Activated CD4-positive, alpha-beta memory T cell treated with anti-CD3 and anti-CD28 coated beads, Interleukin-2, amount 10 ng/mL, durations not matched to agents 7 days and 5 days (primary cell): ENCODE measurements around the gene NEDD4L. TPM values are rescaled to one million over a fixed set of nuclear protein-coding genes. Genes with fewer than 3 reads are reported as not detected.

ENCODE experiments used
- CTCF ChIA-PET: fragments of 350-600 bp; sonication (Branson Sonifier 250); formaldehyde crosslinking; loops from one replicate; lab custom pipeline; 2021; ENCODE audit warnings: antibody characterized with exemption, inconsistent platforms; lab: Charles Lee
- POLR2A ChIA-PET: fragments of 350-600 bp; sonication (Branson Sonifier 250); formaldehyde crosslinking; loops from one replicate; lab custom pipeline; 2021; ENCODE audit warnings: antibody characterized with exemption; lab: Charles Lee
- DNase-seq: peaks from one replicate; pipeline ENCODE4 v3.0.0-alpha.2; 2020
- H3K27ac Mint-ChIP-seq: one replicate; pipeline ENCODE4 v1.8.0; 2021; ENCODE audit warnings: mild to moderate bottlenecking, mixed read lengths
- H3K27me3 Mint-ChIP-seq: one replicate; pipeline ENCODE4 v1.8.0; 2021; ENCODE audit warnings: mixed read lengths
- H3K36me3 Mint-ChIP-seq: one replicate; pipeline ENCODE4 v1.8.0; 2021; ENCODE audit warnings: low read depth, mixed read lengths
- H3K4me1 Mint-ChIP-seq: one replicate; pipeline ENCODE4 v1.8.0; 2021; ENCODE audit warnings: mixed read lengths
- H3K4me3 Mint-ChIP-seq: one replicate; pipeline ENCODE4 v1.8.0; 2021; ENCODE audit warnings: mild to moderate bottlenecking, mixed read lengths
- H3K9me3 Mint-ChIP-seq: one replicate; pipeline ENCODE4 v1.8.0; 2021; ENCODE audit warnings: mixed read lengths
- total RNA-seq, 2 experiments: library from RNA; stranded (reverse); gene quantifications; one replicate each; pipeline ENCODE4 v1.2.3, GENCODE V29; 2021

NEDD4L gene
- total RNA-seq, 2 experiments from 2014 or later, result 4.6 to 5.8 TPM

- no peak for DNase-seq
- ChIA-PET POLR2A (no interaction called here), CTCF (no interaction called here)
- Mint-ChIP-seq H3K27me3 (peaks cover 9% of the 10 kb centered on the region), H3K27ac (no peak overlapping the region), H3K4me3 (no peak overlapping the region), H3K36me3 (no peaks in the 10 kb centered on the region), H3K4me1 (peaks cover 13% of the 10 kb centered on the region), H3K9me3 (no peaks in the 10 kb centered on the region)
Measured at GRCh38 chr18:58297198-58297597, 253.2 kb downstream of the NEDD4L start.

GRCh38 chr18:58298251-58299134 is 254.5 kb downstream of the NEDD4L start:
- H3K9me3 Mint-ChIP-seq, result no peaks in the 10 kb centered on the region
- no peak overlapping the region for H3K4me3 Mint-ChIP-seq
- no peaks in the 10 kb centered on the region for H3K36me3 Mint-ChIP-seq
- peaks cover 22% of the 10 kb centered on the region for H3K4me1 Mint-ChIP-seq
- CTCF ChIA-PET, result no interaction called here
- peaks cover 17% of the 10 kb centered on the region for H3K27me3 Mint-ChIP-seq
- H3K27ac Mint-ChIP-seq, result no peak overlapping the region
- DNase-seq, result no peak
- POLR2A ChIA-PET, result no interaction called here

GRCh38 chr18:58299135-58299473 is 255.1 kb downstream of the NEDD4L start:
- Mint-ChIP-seq H3K9me3 (no peaks in the 10 kb centered on the region), H3K4me3 (no peak overlapping the region), H3K27me3 (peaks cover 19% of the 10 kb centered on the region), H3K36me3 (no peaks in the 10 kb centered on the region), H3K4me1 (peaks cover 26% of the 10 kb centered on the region), H3K27ac (no peak overlapping the region)
- ChIA-PET CTCF (no interaction called here), POLR2A (no interaction called here)
- DNase-seq, result no peak

- H3K4me1 Mint-ChIP-seq, result peaks cover 26% of the 10 kb centered on the region
- H3K9me3 Mint-ChIP-seq, result no peaks in the 10 kb centered on the region
- H3K36me3 Mint-ChIP-seq, result no peaks in the 10 kb centered on the region
- ChIA-PET POLR2A (no interaction called here), CTCF (no interaction called here)
- no peak overlapping the region for H3K27ac Mint-ChIP-seq
- no peak for DNase-seq
- H3K4me3 Mint-ChIP-seq, result no peak overlapping the region
- H3K27me3 Mint-ChIP-seq, result peaks cover 19% of the 10 kb centered on the region
Measured at GRCh38 chr18:58299936-58300335, 255.9 kb downstream of the NEDD4L start.

- CTCF ChIA-PET, result no interaction called here
- peaks cover 2% of the 10 kb centered on the region for H3K9me3 Mint-ChIP-seq
- peaks cover 26% of the 10 kb centered on the region for H3K4me1 Mint-ChIP-seq
- POLR2A ChIA-PET, result no interaction called here
- H3K36me3 Mint-ChIP-seq, result peaks cover 2% of the 10 kb centered on the region
- peaks cover 17% of the 10 kb centered on the region for H3K27me3 Mint-ChIP-seq
- H3K27ac Mint-ChIP-seq, result no peak overlapping the region
- no peak overlapping the region for H3K4me3 Mint-ChIP-seq
- DNase-seq, result no peak
Measured at GRCh38 chr18:58300867-58301266, 256.8 kb downstream of the NEDD4L start.

- Mint-ChIP-seq H3K4me3 (no peak overlapping the region), H3K4me1 (peaks cover 17% of the 10 kb centered on the region), H3K27me3 (peaks cover 22% of the 10 kb centered on the region), H3K9me3 (peaks cover 6% of the 10 kb centered on the region), H3K36me3 (peaks cover 3% of the 10 kb centered on the region), H3K27ac (no peak overlapping the region)
- CTCF ChIA-PET, result interaction anchor here (3.1 kb wide), 1 partner anchor 19 kb away, joined by 10 read pairs; no protein-coding TSS in a partner anchor
- POLR2A ChIA-PET, result no interaction called here
- DNase-seq, result no peak
Measured at GRCh38 chr18:58302811-58303210, 258.8 kb downstream of the NEDD4L start.

- no peak for DNase-seq
- POLR2A ChIA-PET, result no interaction called here
- peaks cover 22% of the 10 kb centered on the region for H3K27me3 Mint-ChIP-seq
- no peak overlapping the region for H3K27ac Mint-ChIP-seq
- H3K4me1 Mint-ChIP-seq, result peaks cover 16% of the 10 kb centered on the region
- H3K36me3 Mint-ChIP-seq, result peaks cover 3% of the 10 kb centered on the region
- CTCF ChIA-PET, result interaction anchor here (3.1 kb wide), 1 partner anchor 18 kb away, joined by 10 read pairs; no protein-coding TSS in a partner anchor
- no peak overlapping the region for H3K4me3 Mint-ChIP-seq
- peaks cover 6% of the 10 kb centered on the region for H3K9me3 Mint-ChIP-seq
Measured at GRCh38 chr18:58303363-58303762, 259.3 kb downstream of the NEDD4L start.

- Mint-ChIP-seq H3K4me3 (no peak overlapping the region), H3K4me1 (peaks cover 30% of the 10 kb centered on the region), H3K27ac (no peak overlapping the region), H3K36me3 (peaks cover 3% of the 10 kb centered on the region), H3K27me3 (peaks cover 27% of the 10 kb centered on the region), H3K9me3 (peaks cover 6% of the 10 kb centered on the region)
- ChIA-PET CTCF (no interaction called here), POLR2A (no interaction called here)
- no peak for DNase-seq
Measured at GRCh38 chr18:58305792-58306191, 261.8 kb downstream of the NEDD4L start.

GRCh38 chr18:58307441-58307840 is 263.4 kb downstream of the NEDD4L start:
- Mint-ChIP-seq H3K36me3 (peaks cover 3% of the 10 kb centered on the region), H3K27me3 (peaks cover 22% of the 10 kb centered on the region), H3K27ac (no peak overlapping the region), H3K4me1 (peaks cover 39% of the 10 kb centered on the region), H3K4me3 (no peak overlapping the region), H3K9me3 (peaks cover 6% of the 10 kb centered on the region)
- no peak for DNase-seq
- ChIA-PET CTCF (interaction anchor here (1.0 kb wide), 1 partner anchor 14 kb away, joined by 4 read pairs; no protein-coding TSS in a partner anchor), POLR2A (interaction anchor here (0.8 kb wide), 1 partner anchor 13 kb away, joined by 3 read pairs; no protein-coding TSS in a partner anchor)

- ChIA-PET POLR2A (interaction anchor here (1.0 kb wide), 1 partner anchor 8 kb away, joined by 3 read pairs; no protein-coding TSS in a partner anchor), CTCF (no interaction called here)
- Mint-ChIP-seq H3K4me3 (no peak overlapping the region), H3K36me3 (peaks cover 3% of the 10 kb centered on the region), H3K27ac (no peak overlapping the region), H3K4me1 (peaks cover 30% of the 10 kb centered on the region), H3K9me3 (peaks cover 6% of the 10 kb centered on the region), H3K27me3 (peaks cover 14% of the 10 kb centered on the region)
- no peak for DNase-seq
Measured at GRCh38 chr18:58308463-58308862, 264.4 kb downstream of the NEDD4L start.

GRCh38 chr18:58309099-58309498 is 265.1 kb downstream of the NEDD4L start:
- Mint-ChIP-seq H3K27me3 (peaks cover 12% of the 10 kb centered on the region), H3K9me3 (peaks cover 6% of the 10 kb centered on the region), H3K4me1 (peaks cover 26% of the 10 kb centered on the region), H3K27ac (no peak overlapping the region), H3K36me3 (peaks cover 3% of the 10 kb centered on the region), H3K4me3 (no peak overlapping the region)
- no peak for DNase-seq
- ChIA-PET CTCF (no interaction called here), POLR2A (no interaction called here)

GRCh38 chr18:58309610-58310239 is 265.7 kb downstream of the NEDD4L start:
- POLR2A ChIA-PET, result interaction anchor here (1.0 kb wide), 1 partner anchor 12 kb away, joined by 3 read pairs; no protein-coding TSS in a partner anchor
- CTCF ChIA-PET, result no interaction called here

GRCh38 chr18:58310517-58310916 is 266.5 kb downstream of the NEDD4L start:
- Mint-ChIP-seq H3K36me3 (peaks cover 3% of the 10 kb centered on the region), H3K27me3 (peaks cover 12% of the 10 kb centered on the region), H3K4me3 (no peak overlapping the region), H3K27ac (no peak overlapping the region), H3K4me1 (peaks cover 27% of the 10 kb centered on the region), H3K9me3 (peaks cover 6% of the 10 kb centered on the region)
- ChIA-PET CTCF (interaction anchor here (1.2 kb wide), 1 partner anchor 454 kb away, joined by 3 read pairs; no protein-coding TSS in a partner anchor), POLR2A (interaction anchor here (1.0 kb wide), 1 partner anchor 11 kb away, joined by 3 read pairs; no protein-coding TSS in a partner anchor)
- no peak for DNase-seq

More at GRCh38 chr18:58309610-58310239, 265.7 kb downstream of the NEDD4L start:
- DNase-seq, result no peak
- H3K36me3 Mint-ChIP-seq, result peaks cover 3% of the 10 kb centered on the region
- H3K4me1 Mint-ChIP-seq, result peaks cover 26% of the 10 kb centered on the region
- peaks cover 6% of the 10 kb centered on the region for H3K9me3 Mint-ChIP-seq
- no peak overlapping the region for H3K4me3 Mint-ChIP-seq
- no peak overlapping the region for H3K27ac Mint-ChIP-seq
- H3K27me3 Mint-ChIP-seq, result peaks cover 12% of the 10 kb centered on the region
